Natural killer cell (primary cell): Measurements from ENCODE around the gene GNPNAT1. TPM values are rescaled to one million over a fixed set of nuclear protein-coding genes. Genes with fewer than 3 reads are reported as not detected.

Experiments
- ATAC-seq, 3 donors: fragments of 150-1000 bp in 2 of 3; fragments of 200-7000 bp in 1 of 3; cut with Tn5 transposase; 1 replicate in 1 of 3; 2 replicates in 2 of 3; pipeline ENCODE4 v1.10.0; 2021; ENCODE audit warnings: mild to moderate bottlenecking in 2 of 3, moderate library complexity in 2 of 3
- DNase-seq, 2 donors: peaks; one replicate each; pipeline versions ENCODE4 v3.0.0 to v3.0.0-alpha.2; 2013 to 2021; ENCODE audit warnings: mixed read lengths in 1 of 2
- H3K27ac ChIP-seq: one replicate; pipeline ENCODE4 v1.5.1; 2013; ENCODE audit warnings: mild to moderate bottlenecking, low read length
- H3K27me3 ChIP-seq: one replicate; pipeline ENCODE4 v1.6.1; 2013; ENCODE audit warnings: low read length; ENCODE audit not compliant: control insufficient read depth, insufficient read depth
- H3K36me3 ChIP-seq: one replicate; pipeline ENCODE4 v1.6.1; 2013; ENCODE audit warnings: low read length; ENCODE audit not compliant: control insufficient read depth, insufficient read depth
- H3K4me1 ChIP-seq: one replicate; pipeline ENCODE4 v1.6.1; 2013; ENCODE audit warnings: low read length; ENCODE audit not compliant: control insufficient read depth, insufficient read depth
- H3K4me3 ChIP-seq: one replicate; pipeline ENCODE4 v1.5.1; 2013; ENCODE audit warnings: low read length
- H3K9me3 ChIP-seq: one replicate; pipeline ENCODE4 v1.6.1; 2013; ENCODE audit warnings: low read length; ENCODE audit not compliant: control insufficient read depth, insufficient read depth
- H3K27ac Mint-ChIP-seq, 2 donors: one replicate each; pipeline ENCODE4 v1.8.0; 2022; ENCODE audit warnings: mild to moderate bottlenecking in 2 of 2, mixed read lengths in 2 of 2, moderate library complexity in 1 of 2
- H3K27me3 Mint-ChIP-seq, 2 donors: one replicate each; pipeline ENCODE4 v1.8.0; 2022; ENCODE audit warnings: low read depth in 2 of 2, mixed read lengths in 2 of 2
- H3K36me3 Mint-ChIP-seq: one replicate; pipeline ENCODE4 v1.8.0; 2022; ENCODE audit warnings: mixed read lengths
- H3K4me1 Mint-ChIP-seq, 2 donors: one replicate each; pipeline ENCODE4 v1.8.0; 2022; ENCODE audit warnings: mixed read lengths in 2 of 2
- H3K4me3 Mint-ChIP-seq: one replicate; pipeline ENCODE4 v1.8.0; 2022; ENCODE audit warnings: mild to moderate bottlenecking, moderate library complexity, mixed read lengths
- H3K9me3 Mint-ChIP-seq, 2 donors: one replicate each; pipeline ENCODE4 v1.8.0; 2022; ENCODE audit warnings: mixed read lengths in 2 of 2
- WGBS: methylation state at CpG from one replicate; pipeline ENCODE4 v1.1.7; 2013; ENCODE audit warnings: missing lambda C conversion rate; ENCODE audit not compliant: insufficient coverage; 5-methylcytosine and 5-hydroxymethylcytosine counted together
- intact Hi-C: fragments of 100-400 bp; cut with micrococcal nuclease; formaldehyde crosslinking; loops from one replicate; pipeline ENCODE4 v1.14.2; 2022
- total RNA-seq, 4 donors: library from RNA; stranded (reverse); fragments of 120-200 nt in 1 of 4; gene quantifications; one replicate each; pipeline versions ENCODE4 v1.2.3 to v1.2.4, GENCODE V29; 2013 to 2022
- TF ChIP-seq, protein P1 (sequence below): fragments of 200-600 bp; IDR thresholded peaks from one replicate; pipeline ENCODE4 v1.8.0; 2022; ENCODE audit warnings: antibody characterized with exemption

GNPNAT1 gene
- total RNA-seq, 3 donors from 2014 or later (not counting 1 experiment from before 2014, with no cell fraction given): 5.6 to 7.5 (median 7.0) TPM

DNA sequence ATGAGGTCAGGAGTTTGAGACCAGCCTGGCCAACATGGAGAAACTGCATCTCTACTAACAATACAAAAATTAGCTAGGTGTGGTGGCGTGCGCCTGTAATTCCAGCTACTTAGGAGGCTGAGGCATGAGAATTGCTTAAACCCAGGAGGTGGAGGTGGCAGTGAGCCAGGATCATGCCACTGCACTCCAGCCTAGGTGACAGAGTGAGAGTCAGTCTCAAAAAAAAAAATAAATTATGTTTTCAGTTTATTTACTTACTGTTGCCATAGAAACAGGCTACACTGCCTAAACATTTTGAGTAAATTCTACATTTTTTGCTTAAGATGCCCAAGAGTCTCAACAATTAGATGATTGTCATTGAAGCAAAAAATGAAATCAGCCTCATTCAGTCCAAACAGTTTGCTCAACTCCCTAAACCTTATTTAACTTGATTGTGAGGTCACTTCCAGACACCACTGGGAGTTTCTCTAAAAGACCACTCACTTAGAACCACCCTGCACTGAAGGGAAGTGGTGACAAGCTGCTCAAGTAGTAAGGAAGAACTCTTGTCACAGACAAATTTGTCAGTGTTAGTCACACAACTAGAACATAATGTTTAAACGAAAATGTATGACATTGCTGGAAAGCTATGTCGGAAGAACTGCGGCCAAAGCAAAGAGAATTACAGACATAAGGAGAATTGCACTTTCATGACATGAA is 9.8 kb upstream of the GNPNAT1 start:
- Histone ChIP-seq H3K27ac (no peak overlapping the region), H3K9me3 (peaks cover 8% of the 10 kb centered on the region), H3K27me3 (no peaks in the 10 kb centered on the region), H3K36me3 (no peaks in the 10 kb centered on the region), H3K4me1 (peaks cover 4% of the 10 kb centered on the region), H3K4me3 (no peak overlapping the region)
- WGBS: 72% methylated on average over 5 of the region's 5 CpGs
- Mint-ChIP-seq H3K4me3 (no peak overlapping the region), H3K27ac (peak overlapping the region in 1 of 2 donors; percentile 27), H3K9me3 (no peaks in the 10 kb centered on the region), H3K4me1 (peaks cover 13 to 26% of the 10 kb centered on the region in 2 donors), H3K27me3 (no peaks in the 10 kb centered on the region), H3K36me3 (no peaks in the 10 kb centered on the region)
- TF ChIP-seq, protein P1, sequence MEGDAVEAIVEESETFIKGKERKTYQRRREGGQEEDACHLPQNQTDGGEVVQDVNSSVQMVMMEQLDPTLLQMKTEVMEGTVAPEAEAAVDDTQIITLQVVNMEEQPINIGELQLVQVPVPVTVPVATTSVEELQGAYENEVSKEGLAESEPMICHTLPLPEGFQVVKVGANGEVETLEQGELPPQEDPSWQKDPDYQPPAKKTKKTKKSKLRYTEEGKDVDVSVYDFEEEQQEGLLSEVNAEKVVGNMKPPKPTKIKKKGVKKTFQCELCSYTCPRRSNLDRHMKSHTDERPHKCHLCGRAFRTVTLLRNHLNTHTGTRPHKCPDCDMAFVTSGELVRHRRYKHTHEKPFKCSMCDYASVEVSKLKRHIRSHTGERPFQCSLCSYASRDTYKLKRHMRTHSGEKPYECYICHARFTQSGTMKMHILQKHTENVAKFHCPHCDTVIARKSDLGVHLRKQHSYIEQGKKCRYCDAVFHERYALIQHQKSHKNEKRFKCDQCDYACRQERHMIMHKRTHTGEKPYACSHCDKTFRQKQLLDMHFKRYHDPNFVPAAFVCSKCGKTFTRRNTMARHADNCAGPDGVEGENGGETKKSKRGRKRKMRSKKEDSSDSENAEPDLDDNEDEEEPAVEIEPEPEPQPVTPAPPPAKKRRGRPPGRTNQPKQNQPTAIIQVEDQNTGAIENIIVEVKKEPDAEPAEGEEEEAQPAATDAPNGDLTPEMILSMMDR: no peak
- DNase-seq (peak in 1 of 2 donors; percentile 19), ATAC-seq (peak; percentile 55 to 79 (median 72))
- intact Hi-C loops: no loop called here

DNA sequence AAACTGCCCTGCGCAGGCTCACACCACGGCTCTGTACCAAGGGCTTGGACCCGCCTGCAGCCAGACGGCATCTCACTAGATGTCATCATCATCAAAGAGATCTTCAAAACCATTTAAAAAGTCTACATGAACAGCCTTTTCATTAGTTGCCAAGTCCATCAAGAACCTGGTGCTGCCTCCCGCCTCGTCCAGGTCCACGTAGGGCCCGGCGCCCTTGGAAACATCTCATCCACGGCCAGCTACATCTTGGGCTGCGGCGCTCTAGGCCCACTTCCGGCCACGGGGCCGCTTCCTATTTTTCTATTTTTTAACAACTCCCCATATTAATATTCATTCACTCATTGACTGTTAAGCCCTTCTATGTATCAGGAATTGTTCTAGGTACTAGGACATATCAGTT is 7.4 kb upstream of the GNPNAT1 start:
- Histone ChIP-seq H3K27ac (no peak overlapping the region), H3K4me3 (no peak overlapping the region), H3K27me3 (no peaks in the 10 kb centered on the region), H3K9me3 (peaks cover 8% of the 10 kb centered on the region), H3K36me3 (no peaks in the 10 kb centered on the region), H3K4me1 (peaks cover 4% of the 10 kb centered on the region)
- Mint-ChIP-seq H3K9me3 (no peaks in the 10 kb centered on the region), H3K27me3 (no peaks in the 10 kb centered on the region), H3K36me3 (no peaks in the 10 kb centered on the region), H3K27ac (peak overlapping the region in 1 of 2 donors; percentile 73), H3K4me3 (no peak overlapping the region), H3K4me1 (peaks cover 13 to 26% of the 10 kb centered on the region in 2 donors)
- ATAC-seq (no peak), DNase-seq (no peak)
- TF ChIP-seq, protein P1: no peak
- intact Hi-C loops: loop anchor here (10.0 kb wide), 1 partner anchor 64 kb away; the partner anchor contains the start of gene STYX
- WGBS: 93% methylated on average over 15 of the region's 15 CpGs

DNA sequence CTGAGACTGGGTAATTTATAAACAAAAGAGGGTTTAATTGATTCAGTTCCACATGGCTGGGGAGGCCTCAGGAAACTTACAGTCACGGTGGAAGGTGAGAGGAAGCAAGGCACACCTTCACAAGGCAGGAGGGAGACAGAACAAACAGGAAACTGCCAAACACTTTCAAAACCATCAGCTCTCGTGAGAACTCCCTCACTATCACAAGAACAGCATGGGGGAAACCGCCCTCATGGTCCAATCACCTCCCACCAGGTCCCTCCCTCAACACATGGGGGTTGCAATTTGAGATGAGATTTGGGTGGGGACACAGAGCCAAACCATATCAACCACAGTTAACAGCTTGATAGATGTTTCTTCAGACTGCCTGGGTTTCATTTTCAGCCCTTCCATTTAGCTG is 6.2 kb upstream of the GNPNAT1 start:
- Mint-ChIP-seq H3K27ac (peak overlapping the region; percentile 69 to 73), H3K27me3 (no peaks in the 10 kb centered on the region), H3K36me3 (no peaks in the 10 kb centered on the region), H3K4me3 (peak overlapping the region; percentile 19), H3K9me3 (no peaks in the 10 kb centered on the region), H3K4me1 (peaks cover 14 to 26% of the 10 kb centered on the region in 2 donors)
- Histone ChIP-seq H3K27me3 (no peaks in the 10 kb centered on the region), H3K27ac (peak overlapping the region; percentile 25), H3K9me3 (peaks cover 8% of the 10 kb centered on the region), H3K4me3 (no peak overlapping the region), H3K36me3 (no peaks in the 10 kb centered on the region), H3K4me1 (peaks cover 4% of the 10 kb centered on the region)
- 29% methylated on average over 3 of the region's 3 CpGs for WGBS
- DNase-seq (no peak), ATAC-seq (peak in 2 of 3 donors; percentile 24 to 54)
- intact Hi-C loops: loop anchor here (10.0 kb wide), 1 partner anchor 63 kb away; the partner anchor contains the start of gene STYX
- TF ChIP-seq, protein P1: no peak
